Measurements from ENCODE around the gene HEXIM2. TPM values are rescaled to one million over a fixed set of nuclear protein-coding genes. Genes with fewer than 3 reads are reported as not detected.

HEXIM2 gene
- total RNA-seq, 4 donors from 2014 or later: 3.0 to 11.6 (median 7.6) TPM; not detected in 1

DNA sequence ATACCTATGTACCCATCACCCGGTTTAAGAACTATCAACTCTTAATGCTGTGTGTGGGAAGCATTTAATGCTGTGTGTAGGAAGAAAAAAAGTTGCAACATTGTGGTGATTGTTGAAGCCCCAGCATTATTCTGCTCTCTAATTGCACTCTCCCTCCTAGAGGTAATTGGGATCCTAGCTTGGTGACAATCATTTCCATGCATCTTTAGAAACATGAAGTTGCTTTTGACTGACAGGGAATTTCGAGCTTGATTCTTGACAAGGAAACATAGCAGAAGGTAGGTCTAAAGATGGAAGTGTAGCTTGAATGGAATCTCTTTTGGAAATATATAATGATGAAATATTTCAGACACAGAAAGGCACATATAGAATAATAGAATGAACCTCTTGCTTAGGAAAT, 27.3 kb downstream of the HEXIM2 start:
- no peaks in the 10 kb centered on the region for H3K4me1 ChIP-seq
- no peak for TF ChIP-seq POLR2A (IDR thresholded peaks at IDR 0.05)
- TF ChIP-seq, protein P1, sequence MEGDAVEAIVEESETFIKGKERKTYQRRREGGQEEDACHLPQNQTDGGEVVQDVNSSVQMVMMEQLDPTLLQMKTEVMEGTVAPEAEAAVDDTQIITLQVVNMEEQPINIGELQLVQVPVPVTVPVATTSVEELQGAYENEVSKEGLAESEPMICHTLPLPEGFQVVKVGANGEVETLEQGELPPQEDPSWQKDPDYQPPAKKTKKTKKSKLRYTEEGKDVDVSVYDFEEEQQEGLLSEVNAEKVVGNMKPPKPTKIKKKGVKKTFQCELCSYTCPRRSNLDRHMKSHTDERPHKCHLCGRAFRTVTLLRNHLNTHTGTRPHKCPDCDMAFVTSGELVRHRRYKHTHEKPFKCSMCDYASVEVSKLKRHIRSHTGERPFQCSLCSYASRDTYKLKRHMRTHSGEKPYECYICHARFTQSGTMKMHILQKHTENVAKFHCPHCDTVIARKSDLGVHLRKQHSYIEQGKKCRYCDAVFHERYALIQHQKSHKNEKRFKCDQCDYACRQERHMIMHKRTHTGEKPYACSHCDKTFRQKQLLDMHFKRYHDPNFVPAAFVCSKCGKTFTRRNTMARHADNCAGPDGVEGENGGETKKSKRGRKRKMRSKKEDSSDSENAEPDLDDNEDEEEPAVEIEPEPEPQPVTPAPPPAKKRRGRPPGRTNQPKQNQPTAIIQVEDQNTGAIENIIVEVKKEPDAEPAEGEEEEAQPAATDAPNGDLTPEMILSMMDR (IDR thresholded peaks at IDR 0.05): no peak
- intact Hi-C loops (cut with DNase I; ENCODE audit: low total_unique reads): no loop called here
- DNase-seq: no peak
- no peaks in the 10 kb centered on the region for H3K36me3 ChIP-seq
- no peak overlapping the region for H3K4me3 ChIP-seq
- no peaks in the 10 kb centered on the region for H3K9me3 ChIP-seq
- no peak overlapping the region for H3K27ac ChIP-seq
- H3K27me3 ChIP-seq: no peaks in the 10 kb centered on the region

DNA sequence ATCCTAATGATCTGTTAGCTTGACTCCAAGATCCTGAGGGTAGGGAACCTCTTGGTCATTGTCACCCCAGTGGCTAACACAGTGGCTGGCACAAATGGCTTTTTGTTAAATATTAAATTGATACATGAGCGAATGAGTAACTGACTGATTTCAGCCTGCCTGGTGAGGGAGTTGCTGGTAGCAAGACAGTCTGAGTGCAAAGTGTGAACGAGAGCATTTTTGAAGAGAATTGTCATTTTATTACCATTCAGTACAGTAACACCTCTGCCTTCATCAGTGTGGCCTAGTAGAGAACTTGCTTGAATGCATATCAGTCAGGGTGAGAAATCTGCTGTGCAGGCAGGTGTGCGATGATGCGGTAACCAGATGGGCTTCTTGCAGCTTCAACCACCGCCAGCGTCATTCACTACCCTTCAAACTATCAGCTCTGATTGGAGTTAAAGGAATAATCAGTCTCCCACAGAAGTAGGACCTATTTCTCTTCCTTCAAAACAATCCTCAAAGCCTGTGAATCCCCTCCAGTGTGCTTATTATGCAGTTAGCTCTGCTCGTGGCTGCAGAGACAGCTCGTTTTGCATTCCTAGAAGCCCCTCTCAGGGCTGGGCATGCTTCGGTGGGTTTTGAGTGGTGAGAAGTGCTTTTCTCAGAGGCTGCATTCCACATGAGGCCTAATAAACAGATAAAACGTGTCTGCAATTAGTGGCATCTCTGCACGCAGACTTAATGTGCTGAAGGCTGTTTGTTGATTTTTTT, 29.0 kb downstream of the HEXIM2 start:
- TF ChIP-seq, protein P1 (IDR thresholded peaks at IDR 0.05): no peak
- no peak for TF ChIP-seq POLR2A (IDR thresholded peaks at IDR 0.05)
- no peaks in the 10 kb centered on the region for H3K4me1 ChIP-seq
- no peak for DNase-seq
- intact Hi-C loops (cut with DNase I; ENCODE audit: low total_unique reads): no loop called here
- no peak overlapping the region for H3K27ac ChIP-seq
- no peak overlapping the region for H3K4me3 ChIP-seq
- no peaks in the 10 kb centered on the region for H3K36me3 ChIP-seq
- H3K9me3 ChIP-seq: no peaks in the 10 kb centered on the region
- H3K27me3 ChIP-seq: no peaks in the 10 kb centered on the region

DNA sequence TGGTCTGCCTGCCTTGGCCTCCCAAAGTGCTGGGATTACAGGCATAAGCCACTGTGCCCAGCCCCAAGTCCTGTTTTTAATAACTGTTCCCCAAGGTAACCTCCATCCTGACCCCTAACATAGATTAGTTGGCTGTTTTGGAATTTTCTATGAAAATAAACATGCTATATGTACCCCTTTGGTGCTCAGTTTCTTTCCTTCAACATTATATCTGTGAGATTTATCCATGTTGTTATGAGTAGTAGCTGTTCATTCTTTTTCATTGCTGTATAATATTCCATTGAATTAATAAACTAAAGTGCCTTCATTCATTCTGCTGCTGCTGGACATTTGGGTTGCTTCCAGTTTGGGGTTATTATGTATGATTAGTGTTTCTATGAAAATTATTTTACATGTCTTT, 33.7 kb downstream of the HEXIM2 start:
- Histone ChIP-seq H3K9me3 (no peaks in the 10 kb centered on the region), H3K4me1 (peaks cover 0 to 4% of the 10 kb centered on the region in 2 donors), H3K4me3 (no peak overlapping the region), H3K36me3 (no peaks in the 10 kb centered on the region), H3K27me3 (no peaks in the 10 kb centered on the region), H3K27ac (no peak overlapping the region)
- no peak for TF ChIP-seq POLR2A (IDR thresholded peaks at IDR 0.05)
- TF ChIP-seq, protein P1 (IDR thresholded peaks at IDR 0.05): no peak
- intact Hi-C loops (cut with DNase I; ENCODE audit: low total_unique reads): loop anchor here (5.0 kb wide), 1 partner anchor 58 kb away; the partner anchor contains the start of gene ACBD4
- no peak for DNase-seq

DNA sequence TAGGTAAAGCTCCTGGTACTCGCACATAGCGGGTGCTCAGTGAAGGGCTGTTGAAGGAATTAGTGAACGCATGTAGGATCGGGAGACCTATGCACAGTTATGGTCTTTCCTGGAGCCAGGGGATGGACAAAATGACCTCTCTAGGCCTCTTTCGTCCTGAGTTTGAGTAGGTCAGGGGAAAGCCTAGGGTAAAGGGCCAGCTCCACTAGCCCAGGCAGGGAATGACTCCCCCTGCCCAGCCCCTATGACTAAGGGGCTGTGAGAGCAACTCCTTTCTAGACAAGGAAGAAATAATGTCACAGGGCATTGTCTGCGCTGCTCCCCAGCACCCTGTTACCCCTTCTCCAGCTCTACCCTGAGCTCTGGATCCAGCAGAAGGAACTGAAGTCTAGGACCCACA, 35.4 kb downstream of the HEXIM2 start:
- DNase-seq: no peak
- H3K27me3 ChIP-seq: no peaks in the 10 kb centered on the region
- no peaks in the 10 kb centered on the region for H3K36me3 ChIP-seq
- intact Hi-C loops (cut with DNase I; ENCODE audit: low total_unique reads): loop anchor here (5.0 kb wide), 1 partner anchor 60 kb away; the partner anchor contains the start of gene ACBD4
- H3K9me3 ChIP-seq: no peaks in the 10 kb centered on the region
- H3K4me1 ChIP-seq: peaks cover 0 to 4% of the 10 kb centered on the region in 2 donors
- peak overlapping the region; percentile 78 to 81 for H3K27ac ChIP-seq
- H3K4me3 ChIP-seq: no peak overlapping the region
- no peak for TF ChIP-seq POLR2A (IDR thresholded peaks at IDR 0.05)
- TF ChIP-seq, protein P1 (IDR thresholded peaks at IDR 0.05): no peak

DNA sequence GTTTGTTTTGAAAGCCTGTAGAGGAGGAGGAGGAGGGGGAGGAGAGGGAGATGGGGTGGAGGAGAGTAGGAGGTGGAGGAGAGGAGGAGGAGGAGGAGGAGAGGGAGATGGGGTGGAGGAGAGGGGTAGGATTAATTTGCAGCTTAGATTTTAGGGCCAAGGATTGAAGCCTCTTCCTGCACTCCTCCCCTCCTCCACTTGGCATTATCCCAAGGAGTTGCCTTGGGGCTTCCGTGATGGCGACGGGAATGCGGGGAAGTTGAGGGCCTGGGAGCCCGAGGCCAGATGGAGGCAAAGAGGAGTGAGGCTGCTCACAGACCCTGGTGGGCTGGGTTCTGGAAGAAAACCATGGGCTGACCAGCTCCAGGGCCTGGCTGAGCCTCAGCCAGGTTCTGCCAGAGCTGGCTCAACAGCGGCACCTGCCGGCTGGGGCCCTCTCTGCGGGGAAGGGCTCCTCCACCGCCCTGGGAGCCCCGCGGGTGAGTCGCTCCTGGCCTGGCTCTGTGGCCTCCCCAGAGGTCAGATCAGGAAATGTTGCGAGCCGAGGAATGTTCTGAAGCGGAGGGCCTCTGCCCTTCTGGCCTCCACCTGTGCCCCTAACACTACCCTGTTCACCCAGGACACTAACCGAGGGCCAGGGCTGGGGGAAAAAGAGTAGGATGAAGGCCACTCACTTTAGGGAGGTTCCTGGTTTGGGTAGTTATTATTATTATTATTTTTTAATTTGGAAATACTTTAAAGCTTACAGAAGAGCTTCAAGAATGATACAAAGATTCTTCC, 36.1 kb downstream of the HEXIM2 start:
- TF ChIP-seq, protein P1 (IDR thresholded peaks at IDR 0.05): peak; percentile 99 to 100 (median 99)
- peak in 1 of 2 donors; percentile 28 for TF ChIP-seq POLR2A (IDR thresholded peaks at IDR 0.05)
- peak; percentile 89 to 93 for DNase-seq
- Histone ChIP-seq H3K36me3 (no peaks in the 10 kb centered on the region), H3K27ac (peak overlapping the region; percentile 78 to 81), H3K4me1 (peaks cover 0 to 4% of the 10 kb centered on the region in 2 donors), H3K9me3 (no peaks in the 10 kb centered on the region), H3K4me3 (no peak overlapping the region), H3K27me3 (no peaks in the 10 kb centered on the region)
- intact Hi-C loops (cut with DNase I; ENCODE audit: low total_unique reads): loop anchor here (5.0 kb wide), 1 partner anchor 60 kb away; the partner anchor contains the start of gene ACBD4
